ENCODE data around the gene C5orf15. TPM values are rescaled to one million over a fixed set of nuclear protein-coding genes. Genes with fewer than 3 reads are reported as not detected.

Gene C5orf15
- total and polyA plus RNA-seq, 2 experiments from 2014 or later = 37.7 to 61.4 TPM

DNA sequence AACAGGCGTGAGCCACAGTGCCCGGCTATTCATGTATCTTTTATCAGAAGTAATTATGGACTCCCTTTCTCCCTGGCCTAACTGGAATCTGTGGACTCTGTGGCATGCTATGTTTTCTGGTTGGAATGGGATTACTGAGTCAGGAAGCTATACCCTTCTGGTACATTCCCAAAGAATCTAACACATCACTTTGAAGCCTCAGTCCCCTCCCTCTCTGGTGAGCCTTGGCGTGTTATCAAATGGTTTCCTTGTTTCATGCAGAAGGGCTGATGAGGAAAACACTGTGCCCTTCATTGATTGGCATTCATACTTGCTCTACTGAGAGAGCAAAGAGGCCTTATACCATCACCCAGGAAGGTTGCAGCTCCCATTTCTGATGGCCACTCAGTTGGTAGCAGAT, 22.9 kb downstream of the C5orf15 start:
- H3K27me3 Mint-ChIP-seq (ENCODE audit: insufficient read depth, low read depth, poor library complexity) = no peaks in the 10 kb centered on the region
- no peak overlapping the region for H3K4me3 Mint-ChIP-seq
- Histone ChIP-seq H2AFZ (no peak overlapping the region), H3K36me3 (ENCODE audit: insufficient read depth) (no peaks in the 10 kb centered on the region), H3K4me3 (no peak overlapping the region), H3F3A (replicated peaks; ENCODE audit: low read depth) (no peaks in the 10 kb centered on the region), H3K4me1 (ENCODE audit: insufficient read depth) (no peaks in the 10 kb centered on the region), H3K79me2 (replicated peaks; ENCODE audit: insufficient read depth) (no peaks in the 10 kb centered on the region), H3K4me2 (no peak overlapping the region), H3K27ac (ENCODE audit: low read depth) (no peak overlapping the region), H3K27me3 (ENCODE audit: insufficient read depth) (no peaks in the 10 kb centered on the region), H4K20me1 (replicated peaks; ENCODE audit: insufficient read depth) (no peaks in the 10 kb centered on the region), H3K9me2 (ENCODE audit: insufficient read depth) (no peaks in the 10 kb centered on the region)
- DNase-seq (ENCODE audit: low spot score) (no peak), ATAC-seq (no peak)
- no peaks in the 10 kb centered on the region for H3K9me3 Mint-ChIP-seq
- H3K36me3 Mint-ChIP-seq (ENCODE audit: low read depth) = no peaks in the 10 kb centered on the region
- no peaks in the 10 kb centered on the region for H3K4me1 Mint-ChIP-seq
- no peak overlapping the region for H3K27ac Mint-ChIP-seq
- TF ChIP-seq EZH2 (IDR thresholded peaks at IDR 0.05; ENCODE audit: low read depth, unreplicated experiment) (no peak), ZNF331 (CRISPR knock-in tag; IDR thresholded peaks at IDR 0.05; ENCODE audit: low read depth) (no peak), ZNF114 (CRISPR knock-in tag; IDR thresholded peaks at IDR 0.05) (no peak), CTCF (conservative IDR thresholded peaks at IDR 0.05; ENCODE audit: low read depth in 2 of 2) (no peak), CREB1 (CRISPR knock-in tag; IDR thresholded peaks at IDR 0.05; ENCODE audit: low read depth) (no peak), EZH2phosphoT487 (IDR thresholded peaks at IDR 0.05; ENCODE audit: unreplicated experiment) (no peak), JUNB (IDR thresholded peaks at IDR 0.05; ENCODE audit: unreplicated experiment) (no peak), POLR2AphosphoS5 (IDR thresholded peaks at IDR 0.05; ENCODE audit: low read depth) (no peak), ETS1 (IDR thresholded peaks at IDR 0.05) (no peak)

DNA sequence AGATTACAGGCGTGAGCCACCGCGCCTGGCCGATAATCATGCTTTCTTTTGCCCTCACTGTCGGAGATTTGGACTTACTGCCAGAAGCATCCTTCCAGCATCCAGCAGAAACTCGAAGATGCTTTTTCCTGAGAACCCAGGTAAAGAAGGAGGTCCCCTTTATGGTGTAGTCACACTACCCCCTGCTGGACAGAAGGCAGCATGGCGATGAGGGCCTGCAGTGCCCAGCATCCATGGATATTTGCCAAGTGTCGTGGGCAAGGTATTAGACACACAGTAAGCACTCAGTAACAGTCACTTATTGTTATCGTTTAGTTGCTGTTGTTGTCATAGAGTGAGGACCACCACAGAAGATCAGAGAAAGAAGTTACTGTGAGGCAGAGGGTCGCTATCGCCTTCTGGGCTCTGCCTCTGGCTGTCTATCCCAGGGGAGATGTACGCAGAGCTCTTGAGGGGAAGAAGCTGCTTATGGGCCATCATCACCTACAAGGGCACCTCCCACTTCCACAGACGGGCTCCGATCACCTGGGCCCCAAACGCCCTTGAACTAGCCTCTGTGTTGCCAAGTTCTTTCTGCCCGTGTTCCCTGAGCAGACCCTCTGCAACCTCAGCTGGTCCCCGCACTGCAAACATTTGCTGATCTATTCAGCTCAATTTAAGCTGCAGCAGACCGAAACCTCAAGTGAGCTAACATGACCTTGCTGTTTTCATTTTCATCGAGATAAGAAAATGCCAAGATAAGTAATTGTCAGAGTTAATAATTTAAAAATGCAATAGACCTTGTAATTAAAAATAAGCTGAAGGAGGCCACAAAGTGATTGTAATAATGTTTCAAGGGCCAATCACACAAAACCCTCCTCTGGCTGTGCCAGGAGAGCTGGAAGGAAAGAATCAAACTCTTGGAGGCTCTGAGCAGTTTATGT, 23.9 kb downstream of the C5orf15 start:
- H3K4me1 Mint-ChIP-seq = no peaks in the 10 kb centered on the region
- no peaks in the 10 kb centered on the region for H3K27me3 Mint-ChIP-seq (ENCODE audit: insufficient read depth, low read depth, poor library complexity)
- no peak for TF ChIP-seq NANOG (IDR thresholded peaks at IDR 0.05; ENCODE audit: borderline replicate concordance)
- peak; percentile 95 to 99 for TF ChIP-seq CTCF (conservative IDR thresholded peaks at IDR 0.05; ENCODE audit: low read depth in 2 of 2)
- H4K20me1 ChIP-seq (replicated peaks; ENCODE audit: insufficient read depth) = no peaks in the 10 kb centered on the region
- H3K9me3 Mint-ChIP-seq = no peaks in the 10 kb centered on the region
- no peaks in the 10 kb centered on the region for H3K36me3 ChIP-seq (ENCODE audit: insufficient read depth)
- no peak overlapping the region for H3K27ac Mint-ChIP-seq
- no peak overlapping the region for H3K4me2 ChIP-seq
- H3K36me3 Mint-ChIP-seq (ENCODE audit: low read depth) = no peaks in the 10 kb centered on the region
- no peaks in the 10 kb centered on the region for H3K79me2 ChIP-seq (replicated peaks; ENCODE audit: insufficient read depth)
- H3K4me3 Mint-ChIP-seq = no peak overlapping the region
- H3K9me2 ChIP-seq (ENCODE audit: insufficient read depth) = no peaks in the 10 kb centered on the region
- no peaks in the 10 kb centered on the region for H3F3A ChIP-seq (replicated peaks; ENCODE audit: low read depth)
- no peak overlapping the region for H2AFZ ChIP-seq
- no peak overlapping the region for H3K4me3 ChIP-seq
- peak; percentile 87 for DNase-seq (ENCODE audit: low spot score)
- H3K27ac ChIP-seq (ENCODE audit: low read depth) = no peak overlapping the region
- ATAC-seq = peak; percentile 96
- no peaks in the 10 kb centered on the region for H3K27me3 ChIP-seq (ENCODE audit: insufficient read depth)
- no peaks in the 10 kb centered on the region for H3K4me1 ChIP-seq (ENCODE audit: insufficient read depth)
